HL-60 (cell line): ENCODE results near the gene PDAP1.
"Not testable (repeated sequence)": the region's sequence is repeated elsewhere in the genome, so short reads cannot be mapped to it uniquely, and the experiment has no call there.

Source experiments
- CTCF ChIP-seq: IDR thresholded peaks from one replicate; pipeline ENCODE4 v1.5.1; 2011; ENCODE audit warnings: low read length, control low read depth, inconsistent platforms; ENCODE audit not compliant: insufficient read depth
- GABPA ChIP-seq: IDR thresholded peaks from 2 replicates; pipeline ENCODE4 v1.6.1; 2012; ENCODE audit warnings: low read depth
- POLR2AphosphoS5 ChIP-seq: IDR thresholded peaks from 2 replicates; pipeline ENCODE4 v1.6.1; 2012; ENCODE audit warnings: low read depth
- REST ChIP-seq: IDR thresholded peaks from 2 replicates; pipeline ENCODE4 v1.6.1; 2012; ENCODE audit warnings: low read depth; ENCODE audit not compliant: insufficient replicate concordance
- SPI1 ChIP-seq: IDR thresholded peaks from 2 replicates; pipeline ENCODE4 v1.6.1; 2012; ENCODE audit warnings: low read depth, mild to moderate bottlenecking, borderline replicate concordance

- not testable (repeated sequence) for TF ChIP-seq CTCF, GABPA, POLR2AphosphoS5, REST, SPI1
These were observed 49.9 kb downstream of the PDAP1 start for GRCh38 chr7:99358521-99358920.
